IPS-NIHi7 (cell line): Measurements from ENCODE around the gene ZNF138.
A peak's percentile ranks its signal among the peaks of the same experiment; 100 is the strongest.
"Not testable (repeated sequence)": the region's sequence is repeated elsewhere in the genome, so short reads cannot be mapped to it uniquely, and the experiment has no call there.

Experiments used
- DNase-seq: peaks from one replicate; pipeline ENCODE4 v3.0.0; 2012; ENCODE audit warnings: mixed read lengths; ENCODE audit errors: extremely low spot score

The ZNF138 gene

GRCh38 chr7:64838691-64839090 lies 44.5 kb downstream of the ZNF138 start:
- DNase-seq: no peak

DNA sequence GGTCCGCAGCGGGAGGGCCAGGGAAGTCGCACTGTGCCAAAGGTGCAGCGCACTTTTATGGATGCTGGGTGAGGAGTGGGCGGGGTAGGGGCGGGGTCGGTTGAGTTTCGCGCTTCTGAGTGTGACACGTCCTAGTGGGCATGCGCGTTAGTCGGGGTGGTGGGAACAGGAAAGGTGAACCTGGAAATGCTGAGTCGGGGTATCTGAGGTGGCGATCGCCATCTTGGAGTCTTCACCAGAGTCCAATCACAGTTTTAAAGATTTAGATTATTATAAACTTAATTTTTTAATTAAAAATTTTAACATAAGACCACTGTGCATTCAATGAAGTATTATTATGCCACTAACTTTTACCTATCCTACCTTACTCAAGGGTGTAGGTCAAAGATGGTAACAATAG lies 45.7 kb downstream of the ZNF138 start:
- no peak for DNase-seq

DNA sequence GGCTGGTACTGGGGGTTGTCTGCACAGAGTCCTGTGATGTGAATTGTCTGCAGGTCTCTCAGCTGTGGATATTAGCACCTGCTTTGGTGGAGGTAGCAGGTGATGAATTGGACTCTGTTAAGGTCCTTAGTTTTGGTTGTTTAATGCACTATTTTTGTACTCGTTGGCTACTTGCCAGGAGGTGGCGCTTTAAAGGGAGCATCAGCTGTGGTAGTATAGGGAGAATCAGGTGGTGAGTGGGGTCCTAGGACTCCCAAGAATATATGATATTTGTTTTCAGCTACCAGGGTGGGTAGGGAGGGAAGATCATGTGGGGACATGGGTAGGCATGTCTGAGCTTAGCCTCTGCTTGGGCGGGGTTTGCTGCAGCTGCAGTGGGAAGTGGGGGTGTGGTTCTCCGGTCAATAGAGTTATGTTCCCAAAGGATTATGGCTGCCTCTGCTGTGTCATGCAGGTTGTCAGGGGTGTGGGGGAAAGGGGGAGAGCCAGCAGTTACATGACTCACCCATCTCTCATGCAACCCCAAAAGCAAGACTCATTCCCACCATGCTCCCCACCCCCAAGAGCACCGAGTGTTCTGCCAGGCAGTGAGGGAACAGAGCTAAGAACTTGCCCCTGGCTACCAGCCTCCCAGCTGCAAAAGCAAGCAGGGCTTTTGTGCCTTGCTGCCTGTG lies 55.2 kb downstream of the ZNF138 start:
- no peak for DNase-seq

DNA sequence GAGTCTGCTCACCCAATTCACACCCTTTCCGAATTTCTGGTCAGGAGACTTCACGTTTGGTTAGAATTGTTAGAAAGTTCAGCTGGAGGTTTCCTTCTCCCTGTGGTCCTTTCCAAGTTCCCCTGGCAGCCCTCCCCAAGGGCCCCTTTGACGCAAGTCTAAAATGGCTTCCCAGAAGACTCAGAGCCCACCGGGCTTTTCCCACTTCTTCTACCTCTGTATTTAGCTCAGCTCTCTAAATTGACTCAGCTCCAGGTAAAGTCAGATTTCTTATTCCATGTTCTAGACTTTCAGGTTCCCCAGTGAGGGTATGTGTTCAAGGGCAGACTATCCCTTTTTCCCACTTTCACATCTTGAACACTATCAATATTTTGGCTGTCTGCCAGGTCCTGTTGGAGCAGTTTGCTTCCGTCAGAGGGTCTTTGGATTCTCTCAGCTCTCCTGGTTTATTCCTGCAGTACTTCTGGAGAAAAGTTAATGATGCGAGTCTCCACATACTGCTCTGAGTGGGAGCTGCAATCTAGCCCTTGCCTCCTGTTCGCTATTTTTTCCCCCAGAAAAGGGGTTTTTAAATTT lies 55.8 kb downstream of the ZNF138 start:
- DNase-seq: no peak

DNA sequence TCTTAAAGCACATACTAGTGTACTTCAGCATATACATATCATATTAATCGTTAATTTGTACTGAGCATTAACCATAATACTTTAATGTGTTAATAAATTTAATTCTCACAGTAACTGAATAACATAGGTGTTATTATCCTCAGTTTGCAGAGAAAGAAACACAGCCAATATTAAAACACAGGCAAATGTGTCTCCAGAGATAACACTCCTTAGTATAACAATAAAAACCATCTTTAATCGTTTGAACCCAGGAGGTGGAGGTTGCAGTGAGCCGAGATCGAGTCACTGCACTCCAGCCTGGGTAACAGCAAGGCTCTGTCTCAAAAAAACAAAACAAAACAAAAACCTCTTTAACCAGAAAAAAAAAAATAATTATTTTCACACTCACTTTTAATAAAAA lies 59.5 kb downstream of the ZNF138 start:
- no peak for DNase-seq

GRCh38 chr7:64854969-64855368 lies 60.7 kb downstream of the ZNF138 start:
- no peak for DNase-seq

- no peak for DNase-seq
Observed at GRCh38 chr7:64863021-64863420, 68.8 kb downstream of the ZNF138 start.

GRCh38 chr7:64863530-64863929 lies 69.3 kb downstream of the ZNF138 start:
- not testable (repeated sequence) for DNase-seq

GRCh38 chr7:64863969-64864368 lies 69.7 kb downstream of the ZNF138 start:
- no peak for DNase-seq

DNA sequence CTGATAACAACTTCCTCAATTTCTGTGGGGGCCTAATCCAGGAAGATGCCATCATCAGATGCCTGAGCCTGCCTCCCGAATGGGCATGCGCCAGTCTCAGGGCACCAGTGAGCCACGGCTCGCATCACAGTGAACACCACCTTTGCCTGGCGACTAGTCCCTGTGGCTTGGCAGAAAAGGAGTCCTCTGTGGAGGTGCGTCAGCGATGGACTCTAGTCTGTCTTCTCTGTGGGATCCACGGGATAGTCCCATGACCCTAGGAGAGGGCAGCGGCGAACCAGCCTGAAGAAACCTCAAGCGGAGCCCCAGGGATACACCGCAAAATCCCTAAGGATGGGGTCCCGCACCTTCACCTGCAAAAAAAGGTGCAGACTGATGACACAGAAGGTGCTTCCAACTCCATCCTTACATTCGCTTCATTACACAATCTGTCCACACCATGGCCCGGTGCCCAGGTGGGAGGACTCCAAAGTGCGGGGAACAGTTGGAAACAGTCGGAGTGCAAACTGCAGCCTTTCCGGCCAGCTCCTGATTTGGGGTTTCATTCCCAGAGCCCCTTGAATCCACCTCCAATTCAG lies 73.7 kb downstream of the ZNF138 start:
- no peak for DNase-seq

- peak; percentile 4 for DNase-seq
Observed at GRCh38 chr7:64868499-64868898, 74.3 kb downstream of the ZNF138 start.

DNA sequence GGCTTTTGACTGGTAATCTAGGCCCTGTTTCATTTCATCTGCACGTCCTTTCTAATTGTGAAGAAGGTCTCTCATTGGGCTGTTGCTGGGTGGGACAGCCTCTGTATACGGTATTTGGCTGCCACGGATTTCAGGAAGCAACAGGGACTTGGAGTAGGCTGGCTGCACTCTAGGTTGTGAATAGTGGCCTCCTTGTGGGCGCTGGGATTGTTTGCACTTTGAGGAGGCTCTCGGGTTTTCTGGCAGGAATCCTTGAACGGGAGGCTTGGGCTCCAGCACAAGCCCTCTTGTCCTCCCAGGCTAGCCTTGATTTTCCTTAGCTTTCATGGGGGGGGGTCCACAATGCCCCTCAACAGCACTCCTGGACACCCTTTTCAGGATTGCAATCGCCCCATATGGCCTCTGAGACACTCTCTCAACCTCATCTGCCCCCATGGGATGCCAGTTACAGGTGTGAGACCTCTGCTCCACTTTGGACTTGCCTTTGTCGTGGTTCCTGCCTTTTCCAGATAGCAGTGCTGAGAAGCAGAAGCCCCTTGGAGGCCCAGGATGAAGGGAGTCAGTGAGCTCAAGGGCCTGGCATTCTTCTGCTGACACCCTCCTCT lies 75.0 kb downstream of the ZNF138 start:
- DNase-seq: peak; percentile 17

- peak; percentile 4 for DNase-seq
Observed at GRCh38 chr7:64869912-64870562, 75.8 kb downstream of the ZNF138 start.

- DNase-seq: peak; percentile 3
Observed at GRCh38 chr7:64870656-64871055, 76.4 kb downstream of the ZNF138 start.

DNA sequence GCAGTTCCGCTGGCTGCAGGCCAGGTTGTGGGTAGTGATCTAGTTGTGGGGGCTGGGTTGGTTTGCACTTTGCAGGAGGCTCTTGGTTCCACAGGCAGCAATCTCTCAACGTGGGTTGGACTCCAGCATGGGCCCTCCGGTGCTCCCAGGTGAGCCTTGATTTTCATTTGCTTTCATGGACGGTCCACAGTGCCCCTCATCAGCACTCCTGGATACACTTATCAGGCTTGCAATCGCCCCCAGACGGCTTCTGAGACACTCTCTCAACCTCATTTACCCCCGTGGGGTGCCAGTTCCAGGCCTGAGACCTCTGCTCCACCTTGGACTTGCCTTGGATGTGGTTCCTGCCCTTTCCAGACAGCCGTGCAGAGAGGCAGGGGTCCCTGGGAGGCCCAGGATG lies 77.5 kb downstream of the ZNF138 start:
- DNase-seq: no peak

- peak; percentile 2 for DNase-seq
Observed at GRCh38 chr7:64872351-64873154, 78.3 kb downstream of the ZNF138 start.

DNA sequence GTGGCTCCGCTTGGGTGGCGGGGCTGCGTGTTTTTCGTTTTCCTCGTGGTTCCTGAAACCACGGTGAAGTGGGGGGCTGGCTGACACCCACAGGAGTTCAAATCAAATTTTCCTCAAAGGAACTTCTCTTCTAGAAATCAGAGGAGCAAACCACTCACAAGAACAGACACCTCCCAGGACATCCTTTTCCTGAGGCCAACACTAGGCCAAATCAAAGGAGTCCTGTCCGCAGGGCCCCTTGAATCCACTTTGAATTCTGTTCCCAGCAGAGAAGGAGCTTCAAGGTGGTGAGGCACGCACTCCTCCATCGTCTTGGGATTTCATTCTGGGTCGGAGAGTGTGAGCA lies 78.9 kb downstream of the ZNF138 start:
- DNase-seq: no peak

DNA sequence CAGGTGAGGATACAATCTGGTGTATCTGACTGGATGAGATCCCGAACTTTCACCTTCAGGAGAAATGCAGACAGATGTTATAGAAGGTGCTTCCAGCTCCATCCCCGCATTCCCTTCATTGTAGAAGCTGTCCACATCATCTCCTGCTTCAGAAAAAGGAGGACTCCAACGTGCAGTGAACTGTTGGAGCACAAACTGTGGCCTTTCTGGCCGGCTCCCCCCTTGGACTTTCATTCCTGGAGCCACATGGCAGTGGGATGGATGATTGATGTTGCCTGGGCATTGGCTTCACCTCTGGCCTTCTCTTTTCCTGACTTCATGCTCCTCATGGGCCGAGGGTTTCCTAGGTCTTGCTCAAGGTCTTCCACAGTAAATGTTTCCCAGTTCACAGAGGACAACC lies 79.3 kb downstream of the ZNF138 start:
- DNase-seq: no peak

DNA sequence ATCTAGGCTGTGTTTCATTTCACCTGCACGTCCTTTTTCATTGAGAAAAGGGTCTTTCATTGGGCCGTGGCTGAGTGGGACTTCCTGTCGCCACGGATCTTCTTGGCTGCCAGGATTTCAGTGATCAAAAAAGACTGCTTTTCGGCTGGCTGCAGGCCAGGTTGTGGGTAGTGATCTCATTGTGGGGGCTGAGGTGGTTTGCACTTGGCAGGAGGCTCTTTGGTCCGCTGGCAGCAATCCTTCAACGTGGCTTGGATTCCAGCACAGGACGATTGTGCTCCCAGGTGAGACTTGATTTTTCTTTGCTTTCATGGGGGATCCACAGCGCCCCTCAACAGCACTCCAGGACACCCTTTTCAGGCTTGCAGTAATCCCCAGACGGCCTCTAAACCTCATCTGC lies 79.9 kb downstream of the ZNF138 start:
- DNase-seq: no peak

DNA sequence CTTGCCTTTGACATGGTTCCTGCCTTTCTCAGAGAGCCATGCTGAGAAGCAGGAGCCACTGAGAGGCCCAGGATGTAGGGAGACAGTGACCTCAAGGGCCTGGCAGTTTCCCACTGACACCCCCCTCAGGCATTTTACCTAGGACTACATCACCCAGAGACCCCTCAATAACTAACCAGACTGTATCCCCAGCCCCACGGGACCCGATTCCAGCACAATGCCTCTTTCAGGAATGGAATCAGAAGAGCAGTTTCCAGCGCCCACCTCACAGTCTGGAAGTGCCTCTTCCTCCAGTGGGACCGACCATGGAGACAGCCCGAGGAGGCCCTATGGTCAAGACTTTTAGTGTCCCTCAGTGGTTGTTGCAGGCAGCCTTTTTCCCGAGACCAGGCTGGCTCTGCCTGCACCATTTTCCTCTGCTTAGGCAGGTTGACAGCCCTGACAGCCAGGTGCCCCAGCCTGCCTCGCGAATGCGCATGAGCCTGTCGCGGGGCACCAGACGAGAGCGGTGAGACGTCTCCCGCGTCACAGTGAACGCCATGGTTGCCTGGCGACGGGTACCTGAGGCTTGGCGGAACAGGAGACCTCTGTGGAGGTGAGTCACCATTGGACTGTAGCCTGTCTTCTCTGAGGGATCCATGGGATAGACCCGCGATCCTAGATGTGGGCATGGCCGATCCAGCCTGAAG lies 80.5 kb downstream of the ZNF138 start:
- peak; percentile 6 for DNase-seq

GRCh38 chr7:64875258-64875657 lies 81.0 kb downstream of the ZNF138 start:
- no peak for DNase-seq
